Omental fat pad (tissue), 4 donors: ENCODE data around the gene UBE2A. TPM values are rescaled to one million over a fixed set of nuclear protein-coding genes. Genes with fewer than 3 reads are reported as not detected.

ENCODE experiments used
- ATAC-seq: fragments of 150-250 bp; one replicate; pipeline ENCODE4 v1.9.1; 2016; ENCODE audit warnings: mild to moderate bottlenecking, moderate library complexity; ENCODE audit not compliant: low FRiP score
- DNase-seq: peaks from one replicate; pipeline ENCODE4 v3.0.0-alpha.2; 2019; ENCODE audit warnings: low spot score
- CTCF ChIP-seq, 3 donors: fragments of 450-650 bp; IDR thresholded peaks; one replicate each; pipeline ENCODE4 v1.5.1; 2016 to 2017; ENCODE audit warnings: antibody characterized with exemption in 3 of 3, mild to moderate bottlenecking in 3 of 3, moderate library complexity in 2 of 3
- total RNA-seq, 4 donors: library from RNA; depleted of rRNA; stranded (reverse); fragments of >200 nt; gene quantifications; one replicate each; pipeline ENCODE4 v1.1.0, GENCODE V29; 2016

Gene UBE2A
- 10 to 100 TPM; 30.3 to 44.0 (median 35.2) TPM for total RNA-seq

GRCh38 chrX:119574394-119575266 lies at the start of gene UBE2A:
Gene UBE2A (plus strand): TSS chrX:119574563. CDS start chrX:119574712, 149 bp downstream.
- ATAC-seq (peak; percentile 98), DNase-seq (peak; percentile 60)
- TF ChIP-seq CTCF (IDR thresholded peaks at IDR 0.05) = no peak

GRCh38 chrX:119529345-119530276 lies 44.8 kb upstream of the UBE2A start:
- TF ChIP-seq CTCF (IDR thresholded peaks at IDR 0.05) = no peak
- ATAC-seq (no peak), DNase-seq (no peak)

- TF ChIP-seq CTCF (IDR thresholded peaks at IDR 0.05) = no peak
- ATAC-seq = no peak
Measured at GRCh38 chrX:119537487-119537886, 36.9 kb upstream of the UBE2A start.

GRCh38 chrX:119539872-119540271 lies 34.5 kb upstream of the UBE2A start:
- DNase-seq (no peak), ATAC-seq (no peak)
- TF ChIP-seq CTCF (IDR thresholded peaks at IDR 0.05) = no peak

More at GRCh38 chrX:119537487-119537886, 36.9 kb upstream of the UBE2A start:
- no peak for DNase-seq

GRCh38 chrX:119541188-119541587 lies 33.2 kb upstream of the UBE2A start:
- ATAC-seq (no peak), DNase-seq (no peak)
- TF ChIP-seq CTCF (IDR thresholded peaks at IDR 0.05) = no peak

- DNase-seq = no peak
- TF ChIP-seq CTCF (IDR thresholded peaks at IDR 0.05) = no peak
- no peak for ATAC-seq
Measured at GRCh38 chrX:119549327-119550016, 24.9 kb upstream of the UBE2A start.
